HG02588 (cell line): ENCODE measurements around the gene VRK1.

Experiments
- ATAC-seq: cut with Tn5 transposase; IDR thresholded peaks from one replicate; pipeline ENCODE4 v1.9.1; 2021; ENCODE audit warnings: mild to moderate bottlenecking, moderate library complexity; ENCODE audit not compliant: unreplicated experiment

The VRK1 gene

DNA sequence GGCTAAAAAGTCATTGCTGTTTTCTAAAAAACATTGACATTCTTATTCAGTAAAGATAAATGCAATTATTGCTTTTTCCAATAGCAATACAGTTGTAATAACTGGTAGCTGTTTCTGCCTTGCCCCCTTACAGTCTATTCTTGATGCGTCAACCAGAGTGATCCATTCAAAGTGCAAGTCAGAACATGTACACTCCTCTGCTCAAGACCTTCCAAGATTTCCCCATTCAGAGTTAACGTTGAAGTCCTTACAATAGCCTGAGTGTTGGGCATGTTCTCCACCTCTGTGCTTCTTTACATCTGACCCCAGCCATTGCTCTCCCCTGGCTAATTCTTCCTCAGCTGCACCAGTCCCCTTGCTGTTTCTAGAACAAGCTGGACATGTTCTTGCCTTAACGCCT lies 24.3 kb downstream of the VRK1 start:
- no peak for ATAC-seq

DNA sequence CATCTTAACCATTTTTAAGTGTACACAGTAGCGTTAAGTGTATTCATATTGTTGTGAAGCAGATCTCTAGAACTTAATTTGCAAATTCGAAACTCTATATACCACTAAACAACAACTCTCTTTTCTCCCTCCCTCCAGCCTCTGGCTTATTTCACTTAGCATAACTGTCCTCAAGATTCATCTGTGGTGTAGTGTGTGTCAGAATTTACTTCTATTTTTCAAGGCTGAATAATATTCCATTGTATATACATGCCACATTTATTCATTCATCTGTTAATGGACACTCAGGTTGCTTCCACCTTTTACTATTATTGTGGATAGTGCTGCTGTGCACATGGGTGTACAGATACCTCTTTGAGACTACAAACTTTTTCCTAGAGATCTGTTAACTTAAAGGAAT lies 26.5 kb downstream of the VRK1 start:
- ATAC-seq: no peak

DNA sequence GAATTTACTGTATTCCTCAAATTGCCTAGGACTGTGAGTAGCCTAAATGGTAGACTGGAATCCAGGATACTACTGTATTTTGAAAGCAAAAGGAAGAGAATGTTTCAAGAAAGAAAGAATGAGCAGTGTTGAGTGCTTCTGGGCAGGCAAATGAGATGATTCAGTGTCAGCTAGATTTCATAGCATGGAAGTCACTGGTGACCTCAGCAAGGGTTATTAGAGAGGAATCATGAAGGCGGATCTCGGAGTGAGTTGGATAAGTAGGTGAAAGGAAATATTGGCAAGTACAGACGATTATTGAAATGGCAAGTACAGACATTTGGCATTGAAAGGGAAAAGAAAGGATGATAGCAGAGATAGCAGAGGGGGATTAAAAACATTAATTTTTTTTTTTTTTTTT lies 27.1 kb downstream of the VRK1 start:
- no peak for ATAC-seq

DNA sequence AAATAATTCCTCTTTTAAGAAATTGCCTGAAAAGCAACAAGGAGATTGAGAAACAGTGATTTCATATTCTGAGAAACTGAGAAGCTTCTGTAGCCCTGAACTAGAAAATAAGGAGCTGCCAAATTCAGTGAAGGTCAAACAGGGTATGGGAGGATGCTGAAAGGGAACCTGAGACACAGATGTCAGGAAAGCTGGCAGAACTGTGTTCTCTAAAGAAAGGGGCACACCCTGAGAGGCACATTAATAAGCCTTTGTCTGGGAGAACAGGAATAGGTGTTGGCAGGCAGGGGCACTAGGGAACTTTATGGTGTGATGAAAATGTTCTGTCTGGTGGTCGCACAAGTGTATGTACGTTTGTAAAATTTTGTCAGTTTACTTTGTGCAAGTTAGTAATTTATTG lies 29.6 kb downstream of the VRK1 start:
- ATAC-seq: no peak

DNA sequence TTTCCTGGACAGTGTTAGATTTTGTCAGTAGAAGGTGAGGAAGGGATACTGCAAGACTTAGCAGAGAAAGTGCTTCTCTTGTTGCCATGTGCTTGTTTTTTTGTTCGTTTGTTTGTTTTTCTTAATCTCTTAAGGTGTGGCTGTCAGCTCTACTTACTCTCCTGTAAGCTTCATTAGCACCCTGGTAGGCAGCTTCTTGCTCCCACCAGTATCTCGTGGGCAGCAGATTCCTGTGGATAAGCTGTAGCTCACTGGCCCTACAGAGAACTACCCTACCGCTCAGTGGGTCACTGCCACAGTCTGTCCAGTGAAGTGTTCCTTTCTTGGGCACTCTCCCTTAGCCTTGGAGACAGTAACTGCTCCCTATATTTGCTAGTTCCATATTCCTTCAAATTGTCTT lies 30.1 kb downstream of the VRK1 start:
- no peak for ATAC-seq

DNA sequence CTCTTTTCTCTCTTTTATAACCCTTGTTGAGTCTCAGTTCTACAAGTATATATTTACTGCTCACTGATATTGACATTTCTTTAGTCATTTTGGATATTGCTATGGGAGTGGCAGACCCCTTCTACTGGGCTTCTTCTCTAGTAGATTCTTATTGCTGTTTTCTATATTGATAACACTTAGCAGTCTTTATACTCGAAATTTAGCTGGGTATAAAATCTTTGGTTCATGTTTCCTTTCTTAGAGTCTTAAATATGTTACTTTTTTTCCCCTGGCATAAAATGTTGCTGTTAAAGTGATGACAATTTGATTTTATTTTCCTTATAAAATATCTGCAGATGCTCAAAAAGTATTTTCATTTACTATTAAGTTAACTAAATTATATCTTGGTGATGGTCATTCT lies 32.6 kb downstream of the VRK1 start:
- no peak for ATAC-seq

DNA sequence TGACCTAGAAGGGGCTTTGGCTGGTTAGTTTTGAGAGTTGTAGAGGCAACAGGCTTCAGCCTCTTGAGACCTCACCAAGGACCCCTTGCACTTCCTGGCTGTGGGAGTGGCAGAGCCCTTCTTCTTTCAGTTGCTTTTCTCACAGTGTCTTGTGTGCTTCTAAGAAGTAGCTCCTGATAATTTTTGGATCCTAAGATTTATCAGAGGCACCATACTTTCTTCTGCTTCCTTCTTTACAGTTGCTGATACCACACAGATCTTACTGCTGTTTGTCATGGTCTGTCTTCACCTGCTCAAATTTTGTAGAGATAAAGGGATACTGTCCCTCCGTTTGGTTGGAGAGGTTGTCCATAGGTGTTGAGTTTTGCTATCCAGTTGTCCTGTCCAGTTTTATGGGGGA lies 33.8 kb downstream of the VRK1 start:
- no peak for ATAC-seq

DNA sequence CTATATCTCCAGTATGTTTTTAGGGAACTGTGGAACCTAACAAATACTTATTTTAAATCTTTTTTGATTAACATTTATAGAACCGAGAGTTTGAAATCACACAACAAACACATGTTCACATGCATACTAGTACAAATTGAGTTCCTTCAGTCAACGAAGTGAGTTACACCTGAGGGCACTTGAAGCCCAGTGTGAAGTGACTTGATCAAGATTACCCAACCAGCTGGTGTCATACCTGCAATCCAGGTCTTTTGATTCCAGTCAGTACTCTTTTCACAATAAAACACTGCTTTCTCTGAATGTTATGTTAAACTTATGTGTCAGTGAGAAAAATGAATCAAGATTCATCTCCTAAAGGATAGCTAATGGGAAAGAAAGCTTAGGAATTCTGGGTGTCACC lies 35.2 kb downstream of the VRK1 start:
- ATAC-seq: no peak

DNA sequence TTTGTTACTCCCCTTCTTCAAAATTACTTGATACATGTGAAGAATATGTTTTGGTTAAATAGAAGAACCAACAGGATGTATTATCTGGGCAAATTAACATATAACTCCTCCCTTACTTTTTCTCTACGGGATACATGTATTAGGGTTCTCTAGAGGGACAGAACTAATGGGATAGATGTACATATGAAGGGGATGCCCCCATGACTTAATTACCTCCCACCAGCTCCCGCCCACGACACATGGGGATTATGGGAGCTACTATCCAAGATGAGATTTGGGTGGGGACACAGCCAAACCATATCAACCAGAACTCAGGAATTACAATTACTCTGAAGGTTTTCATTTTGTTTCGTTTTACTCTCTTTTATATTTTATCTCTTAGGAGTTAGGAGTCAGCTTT lies 41.3 kb downstream of the VRK1 start:
- no peak for ATAC-seq

DNA sequence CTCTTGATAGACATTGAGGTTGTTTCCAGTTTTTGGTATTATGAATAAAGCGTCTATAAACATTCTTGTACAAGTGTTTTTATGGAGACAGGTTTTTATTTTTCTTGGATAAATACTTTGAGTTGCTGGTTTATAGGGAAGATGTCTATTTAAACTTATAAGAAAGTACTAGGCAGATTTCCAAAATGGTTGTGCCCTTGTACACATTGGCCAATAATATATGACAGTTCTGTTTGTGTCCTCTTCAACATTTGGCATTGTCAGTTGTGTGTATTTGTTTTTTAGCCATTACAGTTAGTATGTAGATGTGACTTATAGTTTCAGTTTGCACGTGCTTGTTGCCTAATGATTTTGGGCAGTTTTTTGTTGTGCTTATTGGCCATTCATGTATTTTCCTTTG lies 42.1 kb downstream of the VRK1 start:
- ATAC-seq: no peak

DNA sequence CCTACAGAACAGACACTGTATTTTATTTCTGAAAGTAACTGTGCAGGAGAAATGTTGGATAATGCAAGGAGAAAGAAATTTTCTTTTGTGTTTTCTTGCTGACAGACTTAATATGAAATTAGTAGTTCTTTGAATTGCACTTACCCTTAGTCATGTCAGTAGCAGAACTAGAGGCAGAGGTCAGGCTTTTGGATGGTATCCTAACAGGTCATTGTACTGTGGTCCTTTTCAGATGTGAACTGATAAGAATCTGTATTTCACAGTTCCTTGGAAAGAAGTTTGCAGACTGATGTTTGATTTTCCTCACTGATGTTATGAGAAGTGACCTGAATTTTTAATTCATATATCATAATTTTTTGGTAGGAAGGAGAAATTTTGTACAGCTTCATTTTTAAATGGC lies 46.0 kb downstream of the VRK1 start:
- ATAC-seq: no peak

DNA sequence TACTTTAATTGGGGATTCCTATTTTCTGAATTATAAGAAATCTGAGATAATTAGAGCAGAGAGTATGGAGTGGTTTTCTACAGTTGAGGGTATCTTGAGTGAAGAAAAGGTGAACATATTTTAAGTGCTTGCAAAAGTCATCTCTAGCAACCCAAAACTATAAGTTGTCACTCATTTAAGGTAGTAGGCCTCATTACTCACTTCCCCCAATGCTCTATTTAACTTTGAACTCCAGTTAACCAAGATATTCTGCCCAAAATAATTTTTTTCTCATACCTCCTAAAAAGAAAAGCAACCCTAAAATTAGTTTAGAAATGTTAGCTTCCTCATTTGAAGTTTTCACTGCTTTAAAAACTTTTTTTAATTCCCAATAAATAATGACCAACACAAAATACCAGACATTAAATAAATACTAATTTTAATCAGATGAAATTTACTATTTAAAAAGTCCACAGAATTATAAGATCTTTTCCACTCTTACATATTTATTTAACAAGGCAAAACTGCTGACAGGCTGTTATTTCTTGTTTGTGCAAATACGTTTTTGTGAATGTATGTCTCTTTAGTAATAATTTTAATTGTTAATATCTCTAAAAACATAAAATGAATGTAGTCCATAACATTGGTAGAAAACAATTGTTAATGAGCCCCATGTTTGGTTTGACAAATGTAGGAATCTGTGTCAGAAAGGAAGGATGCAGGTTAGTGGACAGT lies 47.8 kb downstream of the VRK1 start:
- no peak for ATAC-seq

DNA sequence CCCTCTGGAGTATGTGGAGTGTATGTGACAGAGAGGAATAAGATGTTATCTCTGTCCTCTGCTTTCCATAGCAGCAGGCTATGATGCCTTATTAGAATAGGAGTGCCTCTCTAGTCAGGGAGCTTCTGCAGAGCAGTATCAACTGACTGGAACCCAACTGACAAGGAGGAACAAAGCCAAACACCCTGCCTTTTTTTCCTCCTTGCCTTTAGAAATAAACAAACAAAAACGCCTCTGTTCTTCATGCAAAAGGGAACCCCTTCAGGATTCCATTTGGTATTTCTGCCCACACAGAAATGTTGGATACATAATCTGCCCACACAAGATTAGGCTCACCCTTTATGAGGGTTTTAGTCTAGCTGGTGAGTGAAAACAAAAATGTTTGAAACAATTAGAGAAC lies 50.3 kb downstream of the VRK1 start:
- ATAC-seq: no peak

DNA sequence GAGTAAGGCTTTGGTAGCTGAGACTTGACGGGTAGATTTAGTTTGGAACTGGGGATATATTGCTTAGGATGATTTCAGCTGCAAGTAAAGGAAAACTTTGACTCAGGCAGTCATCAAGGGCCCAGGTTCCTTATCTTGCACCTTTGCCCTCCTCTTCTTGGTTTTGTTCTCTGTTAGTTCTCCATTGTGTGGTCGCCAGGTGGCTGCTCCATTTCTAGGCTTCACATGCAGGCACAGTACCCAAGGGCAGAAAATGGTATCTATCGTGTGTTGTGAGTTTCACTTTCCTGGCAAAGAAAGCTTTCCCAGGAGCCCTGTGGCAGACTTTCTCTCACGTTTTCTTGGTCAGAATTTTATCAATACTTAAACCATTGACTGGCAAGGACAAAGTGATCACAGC lies 50.8 kb downstream of the VRK1 start:
- ATAC-seq: no peak

DNA sequence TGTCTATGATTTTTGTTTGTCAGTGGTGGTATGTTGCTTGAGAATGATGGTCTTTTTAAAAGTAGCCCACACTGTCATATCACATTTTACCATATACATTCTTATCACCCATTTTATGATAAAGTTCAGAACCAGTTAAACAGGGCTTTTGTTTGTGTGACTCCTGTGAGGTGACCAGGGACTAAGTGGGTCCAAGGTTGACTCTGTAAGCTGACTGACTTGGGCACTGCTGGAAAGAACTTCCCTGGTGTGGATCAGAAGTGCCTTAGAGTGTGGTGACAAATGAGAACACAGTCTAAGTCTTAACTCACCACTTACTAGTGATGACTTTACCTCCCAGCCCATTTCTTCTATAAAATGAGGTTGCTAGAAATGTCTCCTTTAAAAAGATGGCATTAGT lies 52.6 kb downstream of the VRK1 start:
- no peak for ATAC-seq

DNA sequence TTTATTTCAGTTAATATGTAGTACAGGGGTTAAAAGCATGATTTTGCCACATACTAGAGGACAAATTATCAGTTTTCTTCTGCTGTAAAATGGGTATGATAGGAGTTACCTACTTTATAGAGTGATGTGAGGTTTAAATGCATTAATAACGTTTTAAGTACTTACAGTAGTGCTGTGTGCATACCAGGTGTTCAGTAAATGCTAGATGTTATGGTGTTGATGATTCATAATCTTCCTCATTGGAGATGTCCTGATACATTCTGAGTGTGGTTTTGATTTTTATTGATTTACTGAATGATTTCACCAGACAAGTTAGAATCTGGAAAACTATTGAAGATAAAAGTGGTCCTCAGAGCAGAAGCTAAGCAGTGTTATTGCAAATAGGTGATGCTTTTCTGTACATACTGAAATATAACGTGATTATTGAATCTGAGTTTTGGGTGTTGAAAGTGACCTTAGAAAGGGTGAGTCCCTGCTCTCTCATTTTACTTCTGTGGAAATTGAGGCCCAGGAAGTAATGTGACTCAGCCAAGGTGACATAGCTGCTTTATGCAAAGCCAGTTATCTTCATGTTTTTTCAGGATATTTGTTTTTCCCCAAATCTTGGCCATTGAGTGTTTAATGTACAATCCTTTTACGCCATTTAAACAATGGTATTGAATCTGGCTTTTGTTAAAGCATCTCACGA lies 54.7 kb downstream of the VRK1 start:
- no peak for ATAC-seq

DNA sequence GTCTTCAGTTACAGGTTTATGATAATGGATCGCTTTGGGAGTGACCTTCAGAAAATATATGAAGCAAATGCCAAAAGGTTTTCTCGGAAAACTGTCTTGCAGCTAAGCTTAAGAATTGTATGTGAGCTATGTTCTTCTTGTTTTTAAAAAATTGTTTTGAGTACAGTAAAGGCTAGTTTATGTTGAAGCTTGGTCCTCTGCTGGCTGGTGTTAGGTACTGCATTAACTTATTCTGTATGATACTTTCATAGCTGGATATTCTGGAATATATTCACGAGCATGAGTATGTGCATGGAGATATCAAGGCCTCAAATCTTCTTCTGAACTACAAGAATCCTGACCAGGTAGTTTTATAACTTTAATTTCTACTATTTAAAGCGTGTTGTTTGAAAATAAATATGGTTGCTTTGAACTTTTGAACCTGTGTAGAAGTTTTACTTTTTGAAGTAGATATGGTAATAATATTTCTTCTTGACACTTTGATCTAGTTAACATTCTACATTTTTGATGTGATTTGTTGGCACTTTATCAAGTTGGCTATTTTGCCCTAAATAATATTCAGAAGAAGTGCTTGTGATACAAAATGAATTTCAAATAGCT lies 55.7 kb downstream of the VRK1 start:
- peak; percentile 42 for ATAC-seq

DNA sequence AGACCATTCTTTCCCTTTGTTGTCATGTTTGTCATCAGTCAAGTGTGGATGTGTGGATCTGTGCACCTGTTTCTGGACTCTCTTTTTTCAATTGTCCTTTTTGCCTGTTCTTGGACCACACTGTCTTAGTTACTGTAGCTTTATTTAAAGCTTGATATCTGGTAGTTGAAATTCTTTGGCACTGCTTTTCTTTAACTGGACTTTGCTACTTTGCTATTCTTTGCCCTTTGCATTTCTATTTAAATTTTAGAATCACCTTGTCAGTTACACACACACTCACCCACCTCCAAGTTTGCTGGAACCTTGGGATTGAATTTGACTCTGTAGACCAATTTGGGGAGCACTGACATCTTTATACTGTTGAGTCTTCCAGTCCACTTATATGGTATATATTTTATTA lies 61.5 kb downstream of the VRK1 start:
- ATAC-seq: no peak

DNA sequence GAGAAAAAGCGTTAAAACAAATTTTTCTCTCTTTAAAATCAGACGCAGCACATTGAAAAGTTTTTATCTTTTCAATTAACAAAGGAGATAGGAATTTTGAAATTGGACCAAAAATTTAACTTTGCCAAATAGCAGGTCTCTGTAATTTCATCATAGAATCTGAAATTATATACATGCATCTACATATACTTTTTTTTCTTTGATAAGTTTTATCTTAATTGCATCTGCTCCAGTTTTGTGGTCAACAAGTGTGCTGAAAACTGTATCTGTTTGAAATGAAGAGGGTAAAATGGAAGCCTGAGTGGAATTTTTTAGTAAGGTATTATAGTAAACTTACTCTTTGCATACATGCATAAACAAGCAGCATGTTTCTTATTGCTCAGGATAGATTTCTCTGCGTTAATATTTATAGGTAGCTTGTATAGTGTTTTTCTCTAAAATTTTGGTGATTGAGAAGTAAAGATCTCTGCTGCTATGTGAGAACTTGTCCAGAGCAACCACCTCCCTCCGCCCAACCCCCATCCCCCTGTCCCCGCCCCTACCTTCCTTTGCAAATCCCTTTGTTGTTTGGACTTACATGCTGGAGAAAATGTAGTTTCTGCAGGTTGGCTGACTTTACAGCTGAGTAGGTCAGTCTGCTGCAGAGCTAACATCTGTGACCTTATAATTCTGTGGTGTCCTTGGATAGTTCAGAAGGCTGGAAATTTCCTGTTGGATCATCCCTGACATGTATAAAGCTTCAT lies 64.6 kb downstream of the VRK1 start:
- ATAC-seq: no peak

DNA sequence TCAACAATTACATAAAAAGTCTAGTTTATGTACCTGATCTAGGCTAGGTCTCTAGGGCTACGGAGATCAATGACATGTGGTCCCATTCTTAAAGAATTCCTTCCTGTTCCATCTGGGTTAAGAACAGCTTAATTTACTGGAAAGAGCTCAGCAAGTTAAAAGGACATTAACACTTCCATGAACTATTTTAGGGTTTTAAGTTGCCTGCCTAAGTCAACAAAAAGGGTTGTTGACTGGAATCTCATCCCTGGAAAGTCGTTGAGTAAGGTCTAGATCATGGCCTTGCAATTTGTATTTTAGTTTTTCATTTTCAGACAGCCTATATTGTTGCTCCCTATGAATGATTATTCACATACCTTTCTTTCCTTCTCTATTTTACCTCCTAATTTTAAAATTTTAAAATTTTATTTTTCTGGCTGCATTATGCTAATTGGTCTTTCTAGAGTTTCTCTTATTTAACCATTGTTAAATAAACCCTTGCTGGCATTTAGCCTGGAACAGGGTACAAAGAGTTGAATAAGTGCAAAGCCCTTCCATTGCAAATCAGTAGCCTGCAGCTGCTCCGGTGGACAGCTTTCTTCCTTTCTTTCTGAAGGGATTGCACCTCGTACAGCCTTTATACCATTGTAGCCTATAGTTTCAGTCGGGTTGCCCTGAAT lies 66.3 kb downstream of the VRK1 start:
- ATAC-seq: no peak

DNA sequence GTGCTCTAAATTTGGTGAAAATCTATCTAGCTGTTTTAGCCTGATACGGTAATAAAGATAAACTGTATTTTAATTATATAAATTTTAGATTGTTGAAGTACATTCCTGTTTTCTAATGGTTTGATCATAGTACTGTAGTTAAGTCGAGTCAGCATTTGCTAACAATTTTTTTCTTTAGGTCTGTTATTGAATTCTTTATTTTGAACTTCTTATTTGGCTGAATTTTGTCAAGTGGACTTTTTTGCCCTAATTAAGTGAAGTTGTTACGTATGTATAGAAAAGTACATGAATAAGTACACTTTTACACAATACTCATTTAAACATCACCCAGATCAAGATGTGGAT lies 66.8 kb downstream of the VRK1 start:
- no peak for ATAC-seq
